Measurements from ENCODE around the gene PAK5.

The PAK5 gene

DNA sequence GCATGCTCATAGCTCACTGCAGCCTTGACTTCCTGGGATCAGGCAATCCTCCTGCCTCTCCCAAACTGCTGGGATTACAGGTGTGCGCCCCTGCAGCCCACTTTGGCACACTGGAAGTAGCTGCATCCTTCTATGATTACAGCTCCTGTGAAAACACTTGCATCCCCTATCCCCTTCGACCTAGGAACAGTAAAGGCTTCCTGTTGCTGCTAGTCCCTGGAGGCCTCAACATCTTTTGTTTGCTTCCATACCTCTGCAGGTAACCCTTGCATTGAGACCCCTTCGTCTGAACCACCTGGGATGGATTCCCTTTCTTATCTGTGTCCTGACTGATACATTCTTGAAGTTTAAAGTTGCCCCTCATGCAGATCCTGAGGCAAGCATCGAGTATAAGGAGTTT, 152.4 kb downstream of the PAK5 start:
- TF ChIP-seq GATA3 (IDR thresholded peaks at IDR 0.05; ENCODE audit: low read depth, low read length) (no peak), GATA2 (IDR thresholded peaks at IDR 0.05; ENCODE audit: low read depth, low read length) (no peak)

DNA sequence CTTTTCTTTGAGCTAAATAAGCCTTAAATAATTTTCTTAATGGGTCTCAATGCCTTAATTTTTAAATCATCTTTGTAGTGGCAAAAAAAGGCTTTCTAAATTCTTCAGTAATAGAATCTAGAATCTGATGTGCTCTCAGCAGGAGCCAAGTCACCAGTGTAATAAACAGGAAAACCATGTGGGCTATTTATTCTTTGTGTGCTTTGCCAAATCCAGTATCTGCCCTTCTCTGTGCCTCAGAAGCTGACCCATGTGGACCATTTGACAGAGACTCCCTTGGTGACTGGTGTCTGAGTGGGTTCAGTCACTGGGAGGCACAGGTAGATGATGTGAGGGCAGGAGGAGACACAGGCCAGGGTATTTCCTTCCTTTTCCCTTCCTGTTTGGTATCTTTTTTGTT, 152.9 kb downstream of the PAK5 start:
- TF ChIP-seq GATA2 (IDR thresholded peaks at IDR 0.05; ENCODE audit: low read depth, low read length) = no peak
- TF ChIP-seq GATA3 (IDR thresholded peaks at IDR 0.05; ENCODE audit: low read depth, low read length) = no peak

DNA sequence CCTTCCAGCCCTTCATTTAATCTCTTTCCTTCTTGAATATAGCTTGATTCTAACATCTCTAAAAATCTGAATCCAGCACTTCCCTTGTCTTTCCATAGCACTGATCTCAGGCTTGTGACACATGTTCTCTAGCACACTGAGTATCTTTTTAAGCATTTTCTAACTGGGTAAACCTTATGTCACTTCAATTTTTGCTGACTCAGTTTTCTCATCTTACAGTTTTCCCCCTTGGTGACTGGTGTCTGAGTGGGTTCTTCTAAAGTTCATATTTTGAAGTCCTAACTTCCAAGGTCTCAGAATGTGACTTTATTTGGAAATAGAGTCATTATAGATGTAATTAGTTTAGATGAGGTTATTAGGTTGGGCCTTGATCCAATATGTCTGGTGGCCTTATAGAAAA, 153.9 kb downstream of the PAK5 start:
- TF ChIP-seq GATA3 (IDR thresholded peaks at IDR 0.05; ENCODE audit: low read depth, low read length) (no peak), GATA2 (IDR thresholded peaks at IDR 0.05; ENCODE audit: low read depth, low read length) (no peak)

DNA sequence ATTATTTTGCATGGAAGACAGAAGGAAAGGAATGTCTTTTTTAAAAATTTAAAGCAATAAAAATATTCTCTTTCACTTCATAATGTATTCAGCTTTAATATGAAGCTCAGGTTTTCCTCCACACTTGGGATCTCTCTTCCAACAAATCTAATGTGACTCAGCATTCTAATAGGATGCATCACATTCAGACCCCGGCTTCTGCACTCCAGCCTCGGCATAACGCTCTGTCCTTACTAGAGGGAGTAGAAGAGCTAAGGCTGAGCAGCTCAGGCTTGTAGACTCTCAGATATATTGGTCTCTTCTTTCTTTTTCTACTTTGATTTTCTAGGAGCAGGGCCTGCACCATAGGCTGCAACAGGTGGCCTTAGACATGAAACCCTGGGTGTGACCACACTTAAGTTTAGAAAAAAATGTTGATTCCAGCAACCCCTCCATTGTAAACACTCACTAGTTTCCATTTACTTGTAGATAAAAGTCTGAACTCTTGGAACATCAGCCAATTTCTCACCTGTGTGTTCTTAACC, 161.7 kb downstream of the PAK5 start:
- TF ChIP-seq GATA3 (IDR thresholded peaks at IDR 0.05; ENCODE audit: low read depth, low read length) = no peak
- no peak for TF ChIP-seq GATA2 (IDR thresholded peaks at IDR 0.05; ENCODE audit: low read depth, low read length)

DNA sequence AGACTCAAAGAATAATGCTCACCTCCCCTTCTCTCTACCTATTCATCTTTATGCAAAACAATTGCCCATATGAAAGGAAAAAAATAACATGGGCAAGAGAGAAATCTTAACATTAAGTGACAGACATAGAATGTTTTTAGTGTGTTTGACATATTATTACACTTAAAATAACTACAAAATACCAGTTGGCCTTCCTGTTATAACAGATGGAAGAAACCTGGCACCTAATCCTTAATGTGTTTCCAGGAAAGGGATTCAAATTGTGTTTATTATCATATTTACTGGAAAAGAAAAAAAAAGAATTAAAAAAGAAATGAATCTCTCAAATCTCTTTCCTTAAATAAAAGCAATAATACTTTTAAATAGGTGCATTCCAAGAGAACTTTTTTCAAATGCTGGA, 165.9 kb downstream of the PAK5 start:
- TF ChIP-seq GATA2 (IDR thresholded peaks at IDR 0.05; ENCODE audit: low read depth, low read length) = no peak
- TF ChIP-seq GATA3 (IDR thresholded peaks at IDR 0.05; ENCODE audit: low read depth, low read length) = no peak

DNA sequence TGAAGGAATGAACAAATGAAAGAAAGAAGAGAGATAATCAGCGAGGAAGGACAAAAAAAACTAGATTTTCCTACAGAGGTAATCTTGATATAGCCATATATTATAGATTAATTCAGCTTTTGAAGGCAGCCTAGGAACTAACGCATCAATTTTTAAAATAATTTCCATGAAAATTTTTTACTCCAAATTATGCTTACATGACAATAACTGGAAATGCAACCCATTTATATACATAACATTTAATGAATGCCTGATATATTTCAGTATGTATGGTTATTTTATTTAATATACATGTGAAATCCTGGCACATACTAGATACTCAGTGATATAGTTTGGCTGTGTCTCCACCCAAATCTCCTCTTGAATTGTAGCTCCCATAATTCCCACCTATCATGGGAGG, 166.8 kb downstream of the PAK5 start:
- TF ChIP-seq GATA2 (IDR thresholded peaks at IDR 0.05; ENCODE audit: low read depth, low read length) (no peak), GATA3 (IDR thresholded peaks at IDR 0.05; ENCODE audit: low read depth, low read length) (no peak)

DNA sequence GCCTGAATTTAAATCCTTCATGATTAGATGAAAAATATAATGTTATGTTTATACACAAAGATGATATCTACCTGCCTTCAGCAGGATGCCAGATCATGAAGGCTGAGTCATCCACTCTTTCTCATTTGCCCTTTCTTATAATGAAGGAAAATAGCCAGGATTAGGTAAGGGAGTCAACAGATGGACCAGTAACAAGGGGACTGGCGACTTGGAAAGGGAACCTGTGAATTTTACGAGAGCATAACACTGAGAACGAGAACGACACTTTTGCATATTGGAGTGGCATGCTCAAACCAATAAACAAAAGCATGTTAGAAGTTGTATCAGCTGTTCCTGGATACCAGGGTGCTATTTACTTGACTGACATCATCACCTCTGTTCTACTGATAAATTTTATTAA, 170.5 kb downstream of the PAK5 start:
- TF ChIP-seq GATA2 (IDR thresholded peaks at IDR 0.05; ENCODE audit: low read depth, low read length) = no peak
- no peak for TF ChIP-seq GATA3 (IDR thresholded peaks at IDR 0.05; ENCODE audit: low read depth, low read length)

DNA sequence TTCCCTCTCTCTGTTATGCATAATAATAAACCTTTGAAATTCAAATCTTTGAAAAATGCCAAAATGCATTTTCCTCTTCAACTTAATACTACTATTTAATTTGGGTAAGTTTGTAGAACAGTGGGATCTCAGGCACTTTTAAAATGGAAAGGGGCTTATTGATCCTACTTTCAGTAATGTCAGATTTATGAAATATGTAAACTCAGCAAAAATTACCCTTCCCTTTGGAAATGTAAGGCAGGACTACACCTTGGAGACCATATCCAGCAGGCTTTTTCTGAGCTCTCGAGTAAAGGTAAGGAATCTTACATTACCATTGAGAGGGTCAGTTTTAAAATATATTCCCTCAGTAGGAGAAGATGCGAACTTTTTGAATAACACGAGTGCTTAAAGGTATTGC, 175.5 kb downstream of the PAK5 start:
- TF ChIP-seq GATA2 (IDR thresholded peaks at IDR 0.05; ENCODE audit: low read depth, low read length) (no peak), GATA3 (IDR thresholded peaks at IDR 0.05; ENCODE audit: low read depth, low read length) (no peak)

DNA sequence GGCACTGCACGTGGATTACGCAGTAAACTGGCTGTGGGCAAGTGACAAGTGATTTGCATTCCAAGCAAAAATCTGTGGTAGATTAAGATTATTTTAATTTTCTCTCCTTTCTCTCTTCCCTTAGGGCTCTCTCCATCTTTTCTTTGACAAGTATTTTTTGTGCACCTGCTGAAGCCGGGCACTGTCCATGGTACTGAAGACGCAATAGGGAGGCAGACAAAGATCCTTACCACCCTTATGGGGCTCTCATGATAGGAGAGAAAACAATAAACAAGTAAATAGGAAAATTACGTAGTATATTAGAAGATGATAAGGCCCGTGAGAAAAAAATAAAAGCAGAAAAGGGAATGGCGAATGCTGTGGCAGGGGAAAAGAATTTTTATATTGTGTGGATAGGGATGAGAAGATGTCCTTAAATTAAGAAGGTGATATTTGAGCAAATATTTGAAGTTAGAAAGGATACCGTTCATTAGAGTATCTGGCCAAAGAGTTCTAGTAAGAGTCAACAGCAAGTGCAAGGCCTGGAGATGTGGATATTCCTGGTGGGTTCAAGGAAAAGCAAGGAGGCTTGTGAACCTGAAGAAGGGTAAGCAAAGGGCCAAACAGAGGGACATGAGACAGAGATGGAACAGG, 178.5 kb downstream of the PAK5 start:
- TF ChIP-seq GATA3 (IDR thresholded peaks at IDR 0.05; ENCODE audit: low read depth, low read length) (no peak), GATA2 (IDR thresholded peaks at IDR 0.05; ENCODE audit: low read depth, low read length) (no peak)

DNA sequence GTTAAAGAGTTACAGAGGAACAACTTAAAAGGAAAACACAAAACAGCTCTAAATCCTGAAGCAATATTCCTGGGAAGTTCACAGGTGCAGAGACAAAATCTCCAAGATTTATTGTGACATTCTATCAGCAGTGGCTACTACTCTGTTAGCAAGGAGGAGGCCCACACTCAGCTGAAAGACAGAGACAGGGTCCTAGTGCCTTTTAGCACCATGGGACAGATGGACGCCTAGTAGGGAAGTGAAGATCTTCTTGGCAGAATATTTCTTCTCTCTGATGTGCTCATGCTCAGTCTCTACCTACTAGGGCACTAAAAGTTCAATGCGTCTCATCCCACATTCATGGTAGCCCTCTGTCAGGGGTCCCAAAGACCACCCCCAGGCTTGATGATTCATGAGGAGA, 191.1 kb downstream of the PAK5 start:
- TF ChIP-seq GATA3 (IDR thresholded peaks at IDR 0.05; ENCODE audit: low read depth, low read length) (no peak), GATA2 (IDR thresholded peaks at IDR 0.05; ENCODE audit: low read depth, low read length) (no peak)

DNA sequence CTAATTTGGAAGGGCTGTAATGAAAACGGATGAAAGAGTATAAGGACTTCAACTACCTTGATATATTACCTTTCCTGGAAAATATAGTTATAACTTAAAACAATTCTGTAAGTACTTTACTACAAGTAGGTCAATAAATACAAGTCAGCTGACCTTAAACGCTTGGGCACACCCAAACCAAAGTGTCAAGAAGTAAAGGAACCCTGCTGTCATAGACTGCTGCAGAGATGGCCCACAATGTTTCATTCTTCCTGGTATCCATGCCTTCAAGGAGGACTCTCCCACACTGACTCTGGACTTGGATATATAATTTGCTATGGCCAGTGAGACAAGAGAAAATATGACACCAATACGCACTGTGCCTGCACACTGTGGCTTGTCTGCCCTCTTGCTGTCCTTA, 192.5 kb downstream of the PAK5 start:
- TF ChIP-seq GATA2 (IDR thresholded peaks at IDR 0.05; ENCODE audit: low read depth, low read length) = no peak
- no peak for TF ChIP-seq GATA3 (IDR thresholded peaks at IDR 0.05; ENCODE audit: low read depth, low read length)

DNA sequence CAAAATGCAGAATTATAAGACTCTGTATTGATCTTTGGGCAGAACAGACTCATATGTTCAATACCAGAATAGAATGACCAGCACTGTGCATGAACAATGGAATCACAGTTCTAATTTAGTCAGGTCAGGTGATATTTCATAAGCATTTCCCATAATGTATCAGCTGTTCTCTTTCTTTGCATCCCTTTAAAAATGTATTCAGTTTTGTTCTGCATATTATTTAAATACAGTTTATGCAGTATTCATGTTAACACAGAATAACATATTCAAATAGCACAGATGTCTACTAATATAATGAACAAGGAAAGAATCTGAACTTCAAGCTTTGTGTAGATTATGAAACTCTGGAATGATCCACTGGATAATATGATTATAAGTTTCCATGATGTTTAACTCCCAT, 196.0 kb downstream of the PAK5 start:
- no peak for TF ChIP-seq GATA2 (IDR thresholded peaks at IDR 0.05; ENCODE audit: low read depth, low read length)
- no peak for TF ChIP-seq GATA3 (IDR thresholded peaks at IDR 0.05; ENCODE audit: low read depth, low read length)

DNA sequence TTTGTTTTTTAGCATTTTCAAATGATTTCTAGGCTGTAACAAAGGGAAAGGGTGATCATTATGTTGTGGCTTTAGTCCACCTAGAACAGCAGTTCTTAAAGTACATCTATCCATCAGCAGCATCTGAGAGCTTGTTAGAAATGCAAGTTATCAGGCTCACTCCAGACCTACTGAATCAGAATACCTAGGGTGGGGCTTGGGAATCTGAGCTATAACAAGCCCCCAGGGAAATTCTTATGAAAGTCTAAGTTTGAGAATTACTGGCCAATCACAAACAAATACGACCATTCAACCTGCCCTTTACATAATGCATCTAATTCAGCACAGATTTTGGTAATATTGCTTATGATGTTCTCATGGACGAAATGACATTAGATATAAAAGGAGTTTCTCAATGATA, 201.0 kb downstream of the PAK5 start:
- TF ChIP-seq GATA2 (IDR thresholded peaks at IDR 0.05; ENCODE audit: low read depth, low read length) (no peak), GATA3 (IDR thresholded peaks at IDR 0.05; ENCODE audit: low read depth, low read length) (no peak)

DNA sequence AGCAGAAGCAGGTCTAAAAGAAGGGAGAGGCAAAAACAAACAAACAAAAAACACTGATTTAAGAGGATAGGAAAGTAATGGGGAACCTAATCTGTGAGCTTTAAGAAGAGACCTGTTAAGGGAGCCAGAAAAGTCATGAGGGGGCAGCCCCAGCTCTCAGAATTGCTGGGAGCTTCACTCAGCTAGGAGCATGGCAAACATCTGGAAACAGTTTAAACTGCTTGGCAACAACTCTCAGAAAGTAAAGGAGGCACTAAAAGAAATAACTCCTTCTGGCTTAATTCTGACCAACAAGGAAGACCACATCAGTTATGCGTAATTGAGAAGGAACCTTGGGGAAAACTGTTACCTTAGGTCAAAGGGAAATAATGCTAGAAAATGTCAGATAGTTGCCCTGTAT, 203.1 kb downstream of the PAK5 start:
- TF ChIP-seq GATA2 (IDR thresholded peaks at IDR 0.05; ENCODE audit: low read depth, low read length) (no peak), GATA3 (IDR thresholded peaks at IDR 0.05; ENCODE audit: low read depth, low read length) (no peak)

DNA sequence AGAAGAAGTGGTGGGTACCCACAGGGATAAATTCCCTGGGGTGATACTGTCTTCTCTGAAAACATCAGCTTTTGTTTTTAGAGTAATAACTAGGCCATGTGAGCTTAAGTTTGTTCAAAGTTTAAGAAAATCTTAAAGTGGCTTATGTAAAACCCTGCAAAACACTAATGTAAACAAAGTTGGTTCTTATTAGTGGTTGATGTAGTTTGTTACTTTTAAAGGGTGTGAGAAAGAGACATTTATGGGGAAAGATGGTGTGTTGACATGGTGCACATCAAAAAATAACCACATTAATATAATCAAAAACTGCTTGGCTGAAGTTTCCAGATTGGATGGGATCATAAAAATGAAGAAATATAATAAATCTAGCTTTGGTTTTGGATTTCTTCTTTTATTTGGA, 204.5 kb downstream of the PAK5 start:
- TF ChIP-seq GATA2 (IDR thresholded peaks at IDR 0.05; ENCODE audit: low read depth, low read length) = no peak
- no peak for TF ChIP-seq GATA3 (IDR thresholded peaks at IDR 0.05; ENCODE audit: low read depth, low read length)

DNA sequence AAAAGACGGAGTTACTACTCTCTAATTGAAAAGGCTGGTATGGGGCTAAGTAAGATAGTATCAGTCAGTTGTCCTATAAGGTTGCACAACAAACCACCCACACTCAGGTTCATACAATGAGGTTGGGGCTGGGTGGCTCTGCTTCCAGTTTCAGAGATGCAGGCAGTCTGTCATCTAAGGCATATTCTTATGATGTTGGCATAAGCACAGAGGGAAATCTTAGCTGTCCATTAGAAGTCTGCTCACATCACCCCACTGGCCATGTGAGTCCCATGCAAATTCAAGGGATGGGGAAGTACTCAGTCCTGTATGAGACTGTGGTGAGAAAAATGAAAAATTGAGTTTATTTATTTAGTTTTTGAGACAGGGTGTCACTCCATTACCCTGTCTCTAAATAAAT, 205.9 kb downstream of the PAK5 start:
- no peak for TF ChIP-seq GATA3 (IDR thresholded peaks at IDR 0.05; ENCODE audit: low read depth, low read length)
- TF ChIP-seq GATA2 (IDR thresholded peaks at IDR 0.05; ENCODE audit: low read depth, low read length) = no peak

Measured in SH-SY5Y (cell line).